ENCODE results near the gene ANAPC15.

DNA sequence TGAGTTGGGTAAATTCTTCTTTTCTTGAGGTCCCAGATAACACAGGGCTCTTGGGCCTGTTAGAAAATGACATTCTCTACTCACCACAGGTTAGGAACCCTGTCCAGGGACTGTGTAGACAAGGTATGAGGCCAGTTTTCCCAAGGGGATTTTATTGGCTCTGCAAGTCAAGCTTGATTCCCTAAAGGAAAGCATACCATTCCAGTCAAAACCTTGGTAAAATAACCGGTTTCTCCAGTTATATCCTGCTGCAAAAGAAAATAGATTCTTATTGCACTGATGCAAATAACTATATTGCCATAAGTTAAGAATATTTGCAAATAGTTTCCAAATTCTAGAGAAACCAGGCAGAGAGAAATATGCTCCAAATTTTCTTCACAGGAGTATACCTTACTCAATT lies 13.5 kb upstream of the ANAPC15 start:
- TF ChIP-seq, protein P1, sequence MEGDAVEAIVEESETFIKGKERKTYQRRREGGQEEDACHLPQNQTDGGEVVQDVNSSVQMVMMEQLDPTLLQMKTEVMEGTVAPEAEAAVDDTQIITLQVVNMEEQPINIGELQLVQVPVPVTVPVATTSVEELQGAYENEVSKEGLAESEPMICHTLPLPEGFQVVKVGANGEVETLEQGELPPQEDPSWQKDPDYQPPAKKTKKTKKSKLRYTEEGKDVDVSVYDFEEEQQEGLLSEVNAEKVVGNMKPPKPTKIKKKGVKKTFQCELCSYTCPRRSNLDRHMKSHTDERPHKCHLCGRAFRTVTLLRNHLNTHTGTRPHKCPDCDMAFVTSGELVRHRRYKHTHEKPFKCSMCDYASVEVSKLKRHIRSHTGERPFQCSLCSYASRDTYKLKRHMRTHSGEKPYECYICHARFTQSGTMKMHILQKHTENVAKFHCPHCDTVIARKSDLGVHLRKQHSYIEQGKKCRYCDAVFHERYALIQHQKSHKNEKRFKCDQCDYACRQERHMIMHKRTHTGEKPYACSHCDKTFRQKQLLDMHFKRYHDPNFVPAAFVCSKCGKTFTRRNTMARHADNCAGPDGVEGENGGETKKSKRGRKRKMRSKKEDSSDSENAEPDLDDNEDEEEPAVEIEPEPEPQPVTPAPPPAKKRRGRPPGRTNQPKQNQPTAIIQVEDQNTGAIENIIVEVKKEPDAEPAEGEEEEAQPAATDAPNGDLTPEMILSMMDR (IDR thresholded peaks at IDR 0.05; ENCODE audit: low read length), result no peak
- TF ChIP-seq EZH2 (optimal IDR thresholded peaks at IDR 0.05; ENCODE audit: low read depth, low read length), result no peak
